ENCODE data around the gene DLAT. TPM values are rescaled to one million over a fixed set of nuclear protein-coding genes. Genes with fewer than 3 reads are reported as not detected.

Gene DLAT
- total and polyA plus RNA-seq, 8 donors = 1.2 to 36.5 (median 14.3) TPM

GRCh38 chr11:111999111-111999510, 26.1 kb upstream of the DLAT start:
- Histone ChIP-seq H3K27ac (no peak overlapping the region), H3K36me3 (peaks cover 23 to 98% (median 94%) of the 10 kb centered on the region in 4 donors), H3K4me1 (peaks cover 0 to 4% (median 1%) of the 10 kb centered on the region in 4 donors), H3K27me3 (no peaks in the 10 kb centered on the region), H3K4me3 (no peak overlapping the region), H3K9me3 (no peaks in the 10 kb centered on the region)
- no peak for DNase-seq
- TF ChIP-seq POLR2A (IDR thresholded peaks at IDR 0.05) (no peak), EP300 (IDR thresholded peaks at IDR 0.05) (no peak), POLR2AphosphoS5 (IDR thresholded peaks at IDR 0.05) (no peak), CTCF (IDR thresholded peaks at IDR 0.05) (no peak)
- intact Hi-C loops (cut with DNase I; ENCODE audit: low total_unique reads) = no loop called here

GRCh38 chr11:112000703-112001102, 24.5 kb upstream of the DLAT start:
- no peak for TF ChIP-seq EP300 (IDR thresholded peaks at IDR 0.05)
- no peak for TF ChIP-seq CTCF (IDR thresholded peaks at IDR 0.05)
- no peak for TF ChIP-seq POLR2A (IDR thresholded peaks at IDR 0.05)
- TF ChIP-seq POLR2AphosphoS5 (IDR thresholded peaks at IDR 0.05) = no peak
- no peaks in the 10 kb centered on the region for H3K27me3 ChIP-seq
- 78 to 100% (median 95%) methylated on average over 1 of the region's 1 CpG for WGBS, 5 donors
- intact Hi-C loops (cut with DNase I; ENCODE audit: low total_unique reads) = no loop called here
- no peak overlapping the region for H3K4me3 ChIP-seq
- H3K27ac ChIP-seq = no peak overlapping the region
- no peak for DNase-seq
- H3K36me3 ChIP-seq = peaks cover 17 to 96% (median 89%) of the 10 kb centered on the region in 4 donors
- H3K4me1 ChIP-seq = peaks cover 0 to 4% (median 1%) of the 10 kb centered on the region in 4 donors
- no peaks in the 10 kb centered on the region for H3K9me3 ChIP-seq

- no peak for DNase-seq
- H3K27ac ChIP-seq = no peak overlapping the region
- peaks cover 16 to 76% (median 71%) of the 10 kb centered on the region in 4 donors for H3K36me3 ChIP-seq
- no peak overlapping the region for H3K4me3 ChIP-seq
- intact Hi-C loops (cut with DNase I; ENCODE audit: low total_unique reads) = no loop called here
- H3K9me3 ChIP-seq = no peaks in the 10 kb centered on the region
- 88 to 96% (median 95%) methylated on average over 6 of the region's 6 CpGs for WGBS, 5 donors
- H3K4me1 ChIP-seq = no peaks in the 10 kb centered on the region
- H3K27me3 ChIP-seq = no peaks in the 10 kb centered on the region
- no peak for TF ChIP-seq POLR2A (IDR thresholded peaks at IDR 0.05)
- TF ChIP-seq CTCF (IDR thresholded peaks at IDR 0.05) = no peak
- TF ChIP-seq POLR2AphosphoS5 (IDR thresholded peaks at IDR 0.05) = no peak
- no peak for TF ChIP-seq EP300 (IDR thresholded peaks at IDR 0.05)
Measured at GRCh38 chr11:112002491-112003216, 22.6 kb upstream of the DLAT start.

- intact Hi-C loops (cut with DNase I; ENCODE audit: low total_unique reads) = no loop called here
- peaks cover 9 to 59% (median 54%) of the 10 kb centered on the region in 4 donors for H3K36me3 ChIP-seq
Measured at GRCh38 chr11:112004389-112004788, 20.8 kb upstream of the DLAT start.

More at GRCh38 chr11:112004389-112004788, 20.8 kb upstream of the DLAT start:
- Histone ChIP-seq H3K4me1 (no peaks in the 10 kb centered on the region), H3K9me3 (no peaks in the 10 kb centered on the region), H3K27me3 (no peaks in the 10 kb centered on the region), H3K4me3 (no peak overlapping the region), H3K27ac (no peak overlapping the region)
- DNase-seq = no peak
- WGBS, 5 donors = 77 to 91% (median 85%) methylated on average over 4 of the region's 4 CpGs
- no peak for TF ChIP-seq POLR2AphosphoS5 (IDR thresholded peaks at IDR 0.05)
- TF ChIP-seq POLR2A (IDR thresholded peaks at IDR 0.05) = no peak
- no peak for TF ChIP-seq EP300 (IDR thresholded peaks at IDR 0.05)
- TF ChIP-seq CTCF (IDR thresholded peaks at IDR 0.05) = no peak
